HepG2 (cell line): ENCODE measurements around the gene CYP17A1. TPM values are rescaled to one million over a fixed set of nuclear protein-coding genes. Genes with fewer than 3 reads are reported as not detected.

Source experiments
- CREB1 ChIP-seq, 2 experiments: fragments of 450-650 bp in 1 of 2; IDR thresholded peaks; 2 replicates each; pipeline ENCODE4 v1.6.1; 2016 to 2017; ENCODE audit warnings: control low read depth in 1 of 2, mild to moderate bottlenecking in 1 of 2, missing compliant biosample characterization in 1 of 2, missing genetic modification characterization in 1 of 2
- DPF2 ChIP-seq: sonication (generic); formaldehyde crosslinking; IDR thresholded peaks from 2 replicates; pipeline ENCODE4 v1.4.0; 2020; ENCODE audit warnings: mild to moderate bottlenecking, low read depth, missing genetic modification reagents, borderline replicate concordance
- EZH2 ChIP-seq: conservative IDR thresholded peaks from 2 replicates; pipeline ENCODE4 v1.6.1; 2012; ENCODE audit warnings: mild to moderate bottlenecking, low read depth, low read length, moderate library complexity
- HNF4A ChIP-seq: sonication (generic); formaldehyde crosslinking; IDR thresholded peaks from 2 replicates; pipeline ENCODE4 v1.4.0; 2020; ENCODE audit warnings: missing genetic modification reagents
- NKX3-1 ChIP-seq: sonication (generic); formaldehyde crosslinking; IDR thresholded peaks from 2 replicates; pipeline ENCODE4 v1.5.0; 2020; ENCODE audit warnings: missing genetic modification reagents
- RARA ChIP-seq: IDR thresholded peaks from 2 replicates; pipeline ENCODE4 v1.6.1; 2016; ENCODE audit warnings: missing genetic modification reagents, missing compliant biosample characterization
- STAG1 ChIP-seq: sonication (generic); formaldehyde crosslinking; IDR thresholded peaks from 2 replicates; pipeline ENCODE4 v1.4.0; 2020; ENCODE audit warnings: missing genetic modification reagents
- ZBTB3 ChIP-seq: sonication (generic); formaldehyde crosslinking; IDR thresholded peaks from 2 replicates; pipeline ENCODE4 v1.4.0; 2020; ENCODE audit warnings: low read depth, mild to moderate bottlenecking, moderate library complexity, missing genetic modification reagents, borderline replicate concordance
- ZGPAT ChIP-seq: IDR thresholded peaks from 2 replicates; pipeline ENCODE4 v1.6.1; 2016; ENCODE audit warnings: mild to moderate bottlenecking
- ZIK1 ChIP-seq: sonication (generic); formaldehyde crosslinking; IDR thresholded peaks from 2 replicates; pipeline ENCODE4 v1.5.0; 2020; ENCODE audit warnings: mild to moderate bottlenecking, low read depth, missing genetic modification reagents, borderline replicate concordance
- ZNF18 ChIP-seq: sonication (generic); formaldehyde crosslinking; IDR thresholded peaks from 2 replicates; pipeline ENCODE4 v1.8.0; 2022; ENCODE audit warnings: mild to moderate bottlenecking, missing genetic modification reagents; ENCODE audit not compliant: insufficient replicate concordance
- ZNF24 ChIP-seq: fragments of 450-650 bp; IDR thresholded peaks from 2 replicates; pipeline ENCODE4 v1.6.1; 2017; ENCODE audit warnings: antibody characterized with exemption, mild to moderate bottlenecking
- ZNF383 ChIP-seq: sonication (generic); formaldehyde crosslinking; IDR thresholded peaks from 2 replicates; pipeline ENCODE4 v1.4.0; 2020; ENCODE audit warnings: missing genetic modification reagents, mild to moderate bottlenecking, borderline replicate concordance
- ZNF550 ChIP-seq: sonication (generic); formaldehyde crosslinking; IDR thresholded peaks from 2 replicates; pipeline ENCODE4 v1.4.0; 2020; ENCODE audit warnings: mild to moderate bottlenecking, missing genetic modification reagents, borderline replicate concordance
- ZNF792 ChIP-seq: IDR thresholded peaks from 2 replicates; pipeline ENCODE4 v1.6.1; 2016
- ZNF850 ChIP-seq: sonication (generic); formaldehyde crosslinking; conservative IDR thresholded peaks from 2 replicates; pipeline ENCODE4 v1.9.0; 2021; ENCODE audit warnings: mild to moderate bottlenecking, missing genetic modification reagents
- ZNF879 ChIP-seq: sonication (generic); formaldehyde crosslinking; IDR thresholded peaks from 2 replicates; pipeline ENCODE4 v1.8.1; 2023; ENCODE audit warnings: missing genetic modification reagents
- ZSCAN21 ChIP-seq: sonication (generic); formaldehyde crosslinking; IDR thresholded peaks from 2 replicates; pipeline ENCODE4 v1.8.0; 2022; ENCODE audit warnings: mild to moderate bottlenecking, missing genetic modification reagents, moderate library complexity, borderline replicate concordance
- ZUFSP ChIP-seq: sonication (generic); formaldehyde crosslinking; IDR thresholded peaks from 2 replicates; pipeline ENCODE4 v1.9.0; 2021; ENCODE audit warnings: missing genetic modification reagents, mild to moderate bottlenecking, borderline replicate concordance
- polyA plus RNA-seq, 8 experiments: library from polyadenylated mRNA; depleted of rRNA in 3 of 8; stranded (reverse) in 7 of 8; unstranded in 1 of 8; fragments of >200 nt; fragmentation: Illumina TruSeq in 4 of 8; extraction: Trizol in 4 of 8; gene quantifications; 2 replicates each; pipeline versions ENCODE4 v1.2.1 to v1.2.3, GENCODE V29; 2011 to 2016; ENCODE audit warnings: low read depth in 4 of 8, missing spikeins in 1 of 8, mixed read lengths in 1 of 8; ENCODE audit not compliant: insufficient read depth in 1 of 8
- total RNA-seq, 5 experiments: library from RNA; depleted of rRNA; stranded (reverse); fragments of >200 nt; fragmentation: Illumina TruSeq; extraction: Trizol; gene quantifications; 2 replicates each; pipeline ENCODE4 v1.2.3, GENCODE V29; 2016; ENCODE audit warnings: low read depth in 1 of 5
- TF ChIP-seq, protein P1 (sequence below), 2 experiments: fragments of 450-650 bp in 1 of 2; sonication (generic) in 1 of 2; formaldehyde crosslinking; IDR thresholded peaks; 2 replicates each; pipeline versions ENCODE4 v1.5.0 to v1.8.0; 2020 to 2022; ENCODE audit warnings: mild to moderate bottlenecking in 1 of 2, missing genetic modification reagents in 1 of 2
- TF ChIP-seq, protein P2 (sequence below): IDR thresholded peaks from 2 replicates; pipeline ENCODE4 v1.6.1; 2016; ENCODE audit warnings: low read depth, borderline replicate concordance
- TF ChIP-seq, protein P3 (sequence below): sonication (generic); formaldehyde crosslinking; IDR thresholded peaks from 2 replicates; pipeline ENCODE4 v1.5.0; 2020; ENCODE audit warnings: missing genetic modification reagents, mild to moderate bottlenecking, borderline replicate concordance

CYP17A1 gene
- total and polyA plus RNA-seq, 2 of the 13 experiments (the other 11 are each of a cell fraction or from before 2014, with no cell fraction given) = 0.13 to 1.1 TPM

- TF ChIP-seq, protein P1, sequence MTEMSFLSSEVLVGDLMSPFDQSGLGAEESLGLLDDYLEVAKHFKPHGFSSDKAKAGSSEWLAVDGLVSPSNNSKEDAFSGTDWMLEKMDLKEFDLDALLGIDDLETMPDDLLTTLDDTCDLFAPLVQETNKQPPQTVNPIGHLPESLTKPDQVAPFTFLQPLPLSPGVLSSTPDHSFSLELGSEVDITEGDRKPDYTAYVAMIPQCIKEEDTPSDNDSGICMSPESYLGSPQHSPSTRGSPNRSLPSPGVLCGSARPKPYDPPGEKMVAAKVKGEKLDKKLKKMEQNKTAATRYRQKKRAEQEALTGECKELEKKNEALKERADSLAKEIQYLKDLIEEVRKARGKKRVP (CRISPR knock-in tag; IDR thresholded peaks at IDR 0.05) = peak in 1 of 2 experiments; percentile 66; a peak in 2 of 4 replicates
- TF ChIP-seq CREB1 (IDR thresholded peaks at IDR 0.05) = no peak
- TF ChIP-seq CREB1 (CRISPR knock-in tag; IDR thresholded peaks at IDR 0.05) = peak; percentile 68; the same call in 1 of the 2 replicates
- TF ChIP-seq ZNF383 (CRISPR knock-in tag) = 0 out of 2 replicates have a peak, but pooled peaks have one; percentile 4
- TF ChIP-seq, protein P2, sequence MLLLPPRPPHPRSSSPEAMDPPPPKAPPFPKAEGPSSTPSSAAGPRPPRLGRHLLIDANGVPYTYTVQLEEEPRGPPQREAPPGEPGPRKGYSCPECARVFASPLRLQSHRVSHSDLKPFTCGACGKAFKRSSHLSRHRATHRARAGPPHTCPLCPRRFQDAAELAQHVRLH (CRISPR knock-in tag) = peak; percentile 71; the same call in 1 of the 2 replicates
- TF ChIP-seq ZNF550 = no peak
- TF ChIP-seq STAG1 (CRISPR knock-in tag) = no peak
- TF ChIP-seq ZNF850 (CRISPR knock-in tag) = no peak
- peak; percentile 77; the same call in 1 of the 2 replicates for TF ChIP-seq DPF2 (CRISPR knock-in tag)
- TF ChIP-seq ZNF24 = peak; percentile 6; the same call in 1 of the 2 replicates
- TF ChIP-seq RARA (CRISPR knock-in tag) = peak; percentile 82
- TF ChIP-seq HNF4A (CRISPR knock-in tag) = peak; percentile 64
- TF ChIP-seq ZNF792 (CRISPR knock-in tag) = peak; percentile 79
- peak; percentile 73; the same call in 1 of the 2 replicates for TF ChIP-seq ZSCAN21 (CRISPR knock-in tag)
- no peak; the same call in 1 of the 2 replicates for TF ChIP-seq NKX3-1 (CRISPR knock-in tag)
- TF ChIP-seq ZBTB3 (CRISPR knock-in tag) = no peak
- no peak for TF ChIP-seq EZH2
- TF ChIP-seq ZGPAT = peak; percentile 93
- peak; percentile 51; the same call in 1 of the 2 replicates for TF ChIP-seq ZIK1 (CRISPR knock-in tag)
- no peak for TF ChIP-seq ZUFSP (CRISPR knock-in tag)
- TF ChIP-seq, protein P3, sequence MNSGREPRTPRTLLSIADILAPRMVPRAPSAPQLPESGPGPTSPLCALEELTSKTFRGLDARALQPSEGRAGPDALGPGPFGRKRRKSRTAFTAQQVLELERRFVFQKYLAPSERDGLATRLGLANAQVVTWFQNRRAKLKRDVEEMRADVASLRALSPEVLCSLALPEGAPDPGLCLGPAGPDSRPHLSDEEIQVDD (CRISPR knock-in tag) = no peak
- no peak for TF ChIP-seq ZNF18 (CRISPR knock-in tag)
- TF ChIP-seq ZNF879 (CRISPR knock-in tag) = no peak
These were observed 22.1 kb downstream of the CYP17A1 start (continued) for GRCh38 chr10:102814873-102815661.
